H4 (cell line): ENCODE measurements around the gene PPM1N. TPM values are rescaled to one million over a fixed set of nuclear protein-coding genes. Genes with fewer than 3 reads are reported as not detected.
A peak's percentile ranks its signal among the peaks of the same experiment; 100 is the strongest.

ENCODE experiments used
- DNase-seq: peaks from one replicate; pipeline ENCODE4 v3.0.0-alpha.2; 2015; ENCODE audit warnings: low spot score
- total RNA-seq: library from RNA; depleted of rRNA; stranded (reverse); fragments of >200 nt; shearing (Covaris generic); gene quantifications from 2 replicates; pipeline ENCODE4 v1.2.3, GENCODE V29; 2014

Gene PPM1N
- total RNA-seq, 1 experiment from 2014 or later: 1.1 TPM

DNA sequence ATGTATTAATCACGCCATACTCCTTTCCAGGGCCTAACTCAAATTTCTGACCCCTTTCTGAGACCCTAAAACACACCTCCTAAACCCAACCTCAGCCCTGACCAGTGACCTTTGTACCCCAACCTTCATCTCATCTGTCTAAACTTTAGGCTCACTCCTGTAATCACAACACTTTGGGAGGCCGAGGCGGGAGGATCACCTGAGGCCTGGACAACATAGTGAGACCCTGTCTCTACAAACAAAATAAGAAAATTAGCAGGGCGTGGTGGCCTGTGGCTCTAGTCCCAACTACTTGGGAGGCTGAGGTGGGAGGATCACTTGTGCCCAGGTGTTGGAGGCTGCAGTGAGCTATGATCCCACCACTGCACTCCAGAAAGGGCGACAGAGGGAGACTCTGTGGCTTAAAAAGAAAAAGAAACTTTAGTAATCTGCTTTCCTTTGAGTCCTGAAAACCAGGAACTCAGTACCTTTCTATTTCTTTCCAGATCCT is 6.1 kb upstream of the PPM1N start:
- no peak for DNase-seq

DNA sequence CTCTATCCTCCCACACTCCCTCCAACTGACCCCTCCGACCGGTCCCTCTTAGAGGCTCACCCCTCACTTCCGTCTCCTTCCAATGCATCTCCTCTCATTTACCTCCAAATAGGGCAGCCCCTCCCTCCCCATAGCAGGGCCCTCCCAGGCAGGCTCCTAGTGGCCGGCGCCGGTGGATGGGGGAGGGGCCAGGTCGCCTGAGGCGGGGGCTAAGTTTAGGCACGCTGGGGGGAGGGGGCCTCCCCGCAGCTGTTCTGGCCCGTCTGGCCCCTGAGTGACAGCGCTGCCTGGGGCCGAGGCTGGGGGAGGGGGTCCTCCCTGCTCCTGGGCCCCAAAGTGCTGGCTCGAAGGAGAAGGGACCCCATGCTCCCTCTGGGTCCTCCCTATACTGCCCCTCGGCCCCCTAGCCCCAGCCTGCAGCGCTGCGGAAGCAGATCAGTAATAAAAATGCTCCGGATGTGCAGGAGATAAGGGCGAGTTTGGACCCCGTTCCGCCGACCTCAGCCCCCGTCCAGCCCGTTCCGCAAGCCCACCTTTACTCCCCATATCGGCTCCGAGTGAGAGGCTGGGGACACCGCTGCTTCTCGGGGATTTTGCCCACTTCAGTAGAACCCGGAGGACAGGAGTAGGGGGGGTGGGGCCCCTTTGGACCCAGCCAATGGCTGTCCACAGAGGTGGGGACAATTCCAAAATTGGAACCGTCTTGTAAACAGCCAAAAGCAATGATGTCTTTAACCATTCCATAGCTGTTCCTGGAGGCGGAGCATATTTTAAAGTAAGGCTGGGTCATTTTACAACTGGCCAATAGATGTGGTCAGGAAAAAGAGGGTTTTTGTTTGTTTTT is 5.4 kb upstream of the PPM1N start:
- DNase-seq: no peak

DNA sequence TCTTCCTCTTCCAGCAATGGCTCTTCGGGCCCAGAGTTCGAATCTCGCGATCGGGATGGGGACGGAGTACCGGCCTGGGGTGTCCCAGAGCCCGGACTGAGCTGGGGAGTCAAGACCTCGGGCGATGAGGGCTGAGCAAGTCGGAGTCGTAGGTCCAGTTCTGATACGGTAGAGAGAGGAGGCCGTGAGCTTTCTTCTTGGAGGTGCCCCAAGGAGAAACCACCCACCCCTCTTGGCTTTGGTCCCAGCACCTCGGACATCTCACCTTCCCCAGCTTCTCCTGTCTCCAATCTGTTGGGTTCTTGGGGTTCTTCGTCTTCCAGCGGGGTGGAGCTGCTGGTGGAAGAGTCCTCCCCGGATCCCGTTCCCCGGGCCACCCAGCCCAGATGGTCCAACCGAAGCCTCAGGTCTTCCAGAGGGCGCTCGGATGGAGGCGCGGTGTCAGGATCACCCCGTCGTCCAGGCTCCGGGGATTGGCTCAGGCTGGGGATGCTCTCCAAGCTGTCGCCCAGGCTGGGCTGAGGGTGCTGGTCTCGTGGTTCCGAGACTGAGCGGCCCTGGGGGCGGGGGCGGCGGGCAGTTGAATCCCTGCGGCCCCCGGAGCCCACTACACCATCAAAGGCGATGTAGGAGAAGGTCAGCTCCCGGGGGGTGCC is 3.9 kb upstream of the PPM1N start:
- DNase-seq: no peak

DNA sequence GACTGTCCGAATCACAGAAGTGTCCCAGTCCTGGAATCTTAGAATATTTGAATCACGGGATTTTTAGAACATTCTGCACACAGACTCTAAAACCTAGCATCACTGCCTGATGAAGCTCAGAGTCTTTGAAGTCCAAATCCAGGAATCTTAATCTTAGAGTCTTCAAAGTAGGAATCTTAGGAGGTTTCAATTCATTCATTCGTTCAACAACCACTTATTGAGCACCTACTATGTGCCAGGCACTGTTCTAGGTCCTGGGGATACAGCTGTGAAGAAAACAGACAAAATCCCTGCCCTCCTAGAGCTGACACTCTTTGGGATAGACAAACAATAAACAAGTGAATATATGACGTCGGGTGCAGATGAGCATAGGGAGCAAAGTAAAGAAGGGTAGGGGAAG is 3.1 kb upstream of the PPM1N start:
- DNase-seq: no peak

DNA sequence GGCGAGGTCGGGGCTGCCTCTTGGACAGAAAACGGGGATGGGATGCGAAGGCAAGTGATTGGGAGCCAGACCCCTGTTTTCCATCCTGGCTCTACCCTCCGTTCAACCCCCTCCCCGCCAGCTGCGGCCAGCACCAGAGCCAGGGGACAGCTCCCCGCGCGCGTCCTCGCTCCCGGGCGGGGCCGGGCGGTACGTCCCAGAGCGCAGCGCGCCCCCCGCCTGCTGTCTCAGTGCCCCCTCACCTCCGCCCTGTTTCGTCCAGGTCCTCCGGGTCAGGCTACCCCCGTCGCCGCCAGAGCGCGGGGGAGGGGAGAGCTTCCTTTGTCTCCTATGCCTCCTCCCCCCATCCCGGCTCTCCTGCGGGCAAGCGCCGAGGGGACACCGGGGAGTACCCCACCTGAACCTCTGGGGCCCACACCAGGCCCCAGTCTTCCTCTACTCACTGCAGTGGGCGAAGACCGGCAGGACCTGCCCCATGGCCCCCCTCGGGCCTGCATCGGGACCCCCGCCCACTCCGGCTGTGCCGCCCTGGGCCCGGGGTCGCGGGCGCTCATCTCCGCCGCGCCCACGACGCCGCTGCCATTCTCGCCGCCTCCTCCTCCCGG is 1.8 kb upstream of the PPM1N start:
- no peak for DNase-seq

DNA sequence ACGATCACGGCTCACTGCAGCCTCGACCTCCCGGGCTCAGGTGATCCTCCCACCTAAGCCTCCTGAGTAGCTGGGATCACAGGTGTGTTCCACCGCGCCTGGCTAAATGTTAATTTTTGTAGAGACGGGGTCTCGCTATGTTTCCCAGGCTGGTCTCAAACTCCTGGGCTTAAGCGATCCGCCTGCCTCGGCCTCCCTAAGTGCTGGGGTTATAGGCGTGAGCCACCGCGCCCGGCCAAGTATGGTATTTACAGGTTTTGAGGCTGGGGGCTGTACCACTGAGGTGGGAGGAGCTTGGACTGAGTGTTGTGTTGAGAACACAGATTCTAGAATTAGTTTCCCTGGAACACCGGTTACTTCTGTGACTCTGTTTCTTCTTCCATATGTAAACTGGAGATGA is 452 bp upstream of the PPM1N start:
- no peak for DNase-seq

DNA sequence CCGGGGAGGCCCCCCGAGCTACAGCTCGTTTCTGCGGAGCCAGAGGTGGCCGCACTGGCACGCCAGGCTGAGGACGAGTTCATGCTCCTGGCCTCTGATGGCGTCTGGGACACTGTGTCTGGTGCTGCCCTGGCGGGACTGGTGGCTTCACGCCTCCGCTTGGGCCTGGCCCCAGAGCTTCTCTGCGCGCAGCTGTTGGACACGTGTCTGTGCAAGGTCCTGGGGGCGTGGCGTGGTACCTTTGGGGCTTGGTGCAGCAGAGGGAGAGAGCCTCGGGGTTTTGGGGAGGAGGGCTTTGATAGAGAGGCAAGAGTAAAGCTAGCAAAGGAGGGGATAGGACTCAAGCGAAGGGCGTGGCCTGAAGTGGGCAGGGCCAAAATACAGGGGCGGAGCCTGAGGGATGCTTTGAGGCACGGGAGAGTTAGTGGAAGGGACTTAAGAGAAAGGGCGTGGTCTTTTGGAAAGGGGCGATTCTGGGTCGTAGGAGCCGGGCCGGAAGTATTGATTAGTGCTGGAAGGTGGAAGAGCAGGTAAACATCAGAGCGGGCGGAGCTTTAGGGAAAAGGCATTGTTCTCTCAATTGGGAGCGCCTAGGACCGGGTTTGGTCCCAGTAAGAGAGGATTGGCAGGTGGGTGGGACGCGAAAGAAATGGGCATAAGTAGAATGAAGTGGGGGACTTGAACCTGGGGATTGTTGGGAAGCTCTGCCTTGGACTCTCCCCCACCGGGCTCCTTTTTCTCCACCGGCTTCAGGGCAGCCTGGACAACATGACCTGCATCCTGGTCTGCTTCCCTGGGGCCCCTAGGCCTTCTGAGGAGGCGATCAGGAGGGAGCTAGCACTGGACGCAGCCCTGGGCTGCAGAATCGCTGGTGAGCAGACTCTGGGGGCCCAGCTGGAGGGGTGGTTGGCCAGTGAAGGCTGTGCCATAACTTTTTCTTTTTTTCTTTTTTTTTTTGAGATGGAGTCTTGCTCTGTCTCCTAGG is 1.2 kb downstream of the PPM1N start:
- no peak for DNase-seq

DNA sequence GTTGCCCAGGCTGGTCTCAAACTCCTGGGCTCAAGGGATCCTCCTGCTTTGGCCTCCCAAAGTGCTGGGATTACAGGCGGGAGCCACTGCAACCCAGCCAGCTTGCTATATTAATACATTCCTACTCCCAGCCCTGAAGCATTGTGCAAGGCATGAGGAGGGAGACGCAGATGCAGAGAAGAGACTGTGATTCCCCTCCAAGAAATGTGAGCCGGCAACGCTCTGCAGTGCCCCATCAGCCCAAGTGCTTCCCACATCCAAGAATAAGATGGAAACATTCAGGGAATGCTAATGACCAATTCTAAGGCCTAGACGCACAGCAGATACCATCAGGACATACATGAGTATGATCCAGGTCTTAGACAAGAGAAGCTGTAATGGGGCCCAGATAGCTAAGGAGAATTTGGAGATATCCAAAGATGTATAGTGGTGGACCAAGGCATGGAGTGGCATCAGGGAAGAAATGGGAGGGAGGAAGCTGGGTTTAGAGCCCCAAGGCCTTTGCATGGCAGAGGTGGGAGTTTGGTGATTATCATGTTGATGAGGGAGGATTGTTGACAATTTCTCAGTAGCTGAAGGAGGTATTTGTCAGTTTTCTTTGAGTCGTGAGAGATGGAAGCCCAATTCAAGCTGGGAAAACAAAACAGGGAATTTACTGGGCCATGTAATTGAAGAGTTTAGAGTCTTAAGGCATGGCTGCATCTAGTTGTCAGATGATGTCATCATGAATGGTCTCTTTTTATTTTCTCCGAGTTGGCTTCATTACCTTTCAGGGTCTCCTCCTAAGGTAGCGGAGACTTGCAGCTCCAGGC is 2.9 kb downstream of the PPM1N start:
- no peak for DNase-seq

DNA sequence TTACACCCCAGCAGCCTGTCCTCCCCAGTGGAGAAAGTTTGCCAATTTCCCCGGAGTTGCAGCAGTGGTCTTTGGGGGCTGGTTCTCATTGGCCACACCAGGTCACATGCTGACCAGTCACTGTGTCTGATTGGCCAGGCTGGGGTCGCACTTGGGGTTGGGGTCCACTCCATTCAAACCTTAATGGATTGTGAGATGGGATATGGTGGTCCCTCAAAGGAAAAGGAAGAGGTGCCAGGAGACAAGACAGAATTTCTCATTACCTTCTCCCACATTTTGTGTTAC is 3.4 kb downstream of the PPM1N start:
- DNase-seq: no peak

DNA sequence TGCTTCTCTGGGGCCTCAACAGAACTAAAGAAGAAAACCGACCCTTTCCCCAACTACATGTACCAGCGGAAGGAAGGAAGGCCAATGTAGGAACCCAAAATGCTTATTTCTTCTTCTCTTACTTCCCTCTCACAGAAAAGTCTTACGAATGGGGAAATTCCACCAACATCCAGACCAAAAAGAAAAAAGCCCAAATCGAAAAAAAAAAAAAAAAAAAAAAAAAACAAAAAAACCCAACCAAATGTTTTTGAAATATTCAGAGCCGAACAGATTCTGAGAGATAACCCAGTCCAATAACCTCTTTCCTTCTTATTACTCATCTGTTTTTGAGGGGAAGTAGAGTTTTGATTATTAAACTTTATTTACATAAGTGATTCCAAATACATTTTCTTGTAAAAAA is 3.9 kb downstream of the PPM1N start:
- DNase-seq: no peak

DNA sequence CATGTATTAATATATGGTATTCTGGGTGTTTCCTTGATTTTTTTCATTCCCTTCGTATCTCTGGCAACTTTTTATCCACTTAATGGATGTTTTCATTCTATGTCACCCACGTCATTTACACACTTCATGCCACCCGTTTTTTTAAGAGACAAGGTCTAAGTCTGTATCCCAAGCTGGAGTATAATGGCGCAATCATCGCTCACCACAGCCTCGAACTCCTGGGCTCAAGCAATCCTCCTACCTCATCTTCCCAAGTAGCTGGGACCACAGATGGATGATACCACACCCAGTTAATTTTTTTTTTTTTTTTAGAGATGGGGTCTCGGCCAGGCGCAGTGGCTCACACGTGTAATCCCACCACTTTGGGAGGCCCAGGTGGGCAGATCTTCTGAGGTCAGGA is 5.7 kb downstream of the PPM1N start:
- DNase-seq: no peak

DNA sequence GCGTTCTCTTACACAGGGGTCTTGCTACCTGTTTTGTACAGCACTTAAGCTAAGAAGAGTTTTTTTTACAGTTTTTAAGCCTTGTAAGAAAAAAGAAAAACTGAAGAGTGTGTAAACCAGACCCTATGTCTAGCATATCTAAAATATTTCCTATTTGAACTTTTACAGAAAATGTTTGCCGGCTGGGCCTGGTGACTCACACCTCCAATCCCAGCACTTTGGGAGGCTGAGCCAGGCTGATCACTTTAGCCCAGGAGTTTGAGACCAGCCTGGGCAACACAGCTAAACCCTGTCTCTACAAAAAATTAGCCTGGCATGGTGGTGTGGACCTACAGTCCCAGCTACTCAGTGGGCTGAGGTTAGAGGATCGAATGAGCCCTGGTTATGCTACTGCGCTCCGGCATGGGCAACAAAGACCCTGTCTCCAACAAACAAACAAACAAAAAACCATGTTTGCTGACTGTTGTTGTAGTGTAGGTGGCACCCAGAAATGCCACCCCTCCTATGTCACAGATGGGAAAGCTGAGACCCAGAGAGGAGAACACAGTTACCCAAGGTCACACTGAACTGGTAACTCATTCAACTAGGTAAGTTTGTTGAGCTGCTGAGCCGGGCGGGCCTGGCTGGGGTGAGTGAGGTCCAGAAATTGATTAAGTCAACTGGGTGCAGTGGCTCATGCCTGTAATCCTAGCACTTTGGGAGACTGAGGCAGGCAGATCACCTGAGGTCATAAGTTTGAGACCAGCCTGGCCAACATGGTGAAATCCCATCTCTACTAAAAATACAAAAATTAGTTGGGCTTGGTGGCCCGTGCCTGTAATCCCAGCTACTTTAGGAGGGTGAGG is 7.1 kb downstream of the PPM1N start:
- no peak for DNase-seq

DNA sequence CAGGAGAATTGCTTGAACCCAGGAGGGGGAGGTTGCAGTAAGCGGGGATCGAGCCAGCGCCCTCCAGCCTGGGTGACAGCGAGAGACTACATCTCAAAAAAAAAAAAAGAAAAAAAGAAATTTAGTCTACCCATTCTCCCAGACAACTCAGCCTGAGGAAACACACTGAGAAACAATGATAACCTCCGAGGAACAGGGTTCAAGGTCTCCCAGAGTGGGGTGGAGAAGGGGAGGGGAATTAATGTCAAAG is 7.7 kb downstream of the PPM1N start:
- DNase-seq: no peak

DNA sequence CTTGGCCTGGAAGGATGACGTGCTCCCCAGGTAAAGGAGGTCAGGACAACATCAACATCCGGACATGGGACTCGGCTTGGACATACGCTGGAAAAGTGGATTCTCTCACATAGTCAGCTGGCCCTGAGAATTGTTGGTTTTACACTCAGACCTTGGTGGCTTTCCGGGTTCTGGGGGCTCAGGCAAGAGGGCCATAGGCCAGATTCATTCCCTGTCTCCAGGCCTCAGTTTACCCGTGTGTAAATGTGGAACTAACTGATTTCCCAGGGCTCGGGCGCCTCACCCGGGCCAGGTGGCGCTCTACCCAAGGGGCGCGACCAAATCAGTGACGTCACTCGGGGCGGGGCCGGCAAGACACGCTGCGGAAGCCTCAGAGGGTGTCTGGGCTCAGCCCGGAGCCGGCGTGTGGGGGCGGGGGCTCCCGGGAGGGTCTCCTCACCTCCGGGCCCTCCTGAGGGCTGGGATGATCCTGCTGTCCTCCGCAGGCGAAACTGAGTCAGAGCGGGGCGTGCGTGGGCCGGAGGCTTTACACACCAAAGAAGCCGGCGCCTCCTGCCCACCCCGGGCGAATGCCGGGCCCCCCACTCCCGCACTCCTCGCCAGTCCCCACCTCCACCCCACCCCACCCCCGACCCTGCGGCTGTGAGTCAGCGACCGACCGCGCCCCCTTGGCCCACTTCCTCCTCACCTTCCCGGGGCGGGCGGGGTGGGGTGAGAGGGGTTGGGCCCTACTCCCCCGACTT is 8.2 kb downstream of the PPM1N start:
- DNase-seq: peak; percentile 82

DNA sequence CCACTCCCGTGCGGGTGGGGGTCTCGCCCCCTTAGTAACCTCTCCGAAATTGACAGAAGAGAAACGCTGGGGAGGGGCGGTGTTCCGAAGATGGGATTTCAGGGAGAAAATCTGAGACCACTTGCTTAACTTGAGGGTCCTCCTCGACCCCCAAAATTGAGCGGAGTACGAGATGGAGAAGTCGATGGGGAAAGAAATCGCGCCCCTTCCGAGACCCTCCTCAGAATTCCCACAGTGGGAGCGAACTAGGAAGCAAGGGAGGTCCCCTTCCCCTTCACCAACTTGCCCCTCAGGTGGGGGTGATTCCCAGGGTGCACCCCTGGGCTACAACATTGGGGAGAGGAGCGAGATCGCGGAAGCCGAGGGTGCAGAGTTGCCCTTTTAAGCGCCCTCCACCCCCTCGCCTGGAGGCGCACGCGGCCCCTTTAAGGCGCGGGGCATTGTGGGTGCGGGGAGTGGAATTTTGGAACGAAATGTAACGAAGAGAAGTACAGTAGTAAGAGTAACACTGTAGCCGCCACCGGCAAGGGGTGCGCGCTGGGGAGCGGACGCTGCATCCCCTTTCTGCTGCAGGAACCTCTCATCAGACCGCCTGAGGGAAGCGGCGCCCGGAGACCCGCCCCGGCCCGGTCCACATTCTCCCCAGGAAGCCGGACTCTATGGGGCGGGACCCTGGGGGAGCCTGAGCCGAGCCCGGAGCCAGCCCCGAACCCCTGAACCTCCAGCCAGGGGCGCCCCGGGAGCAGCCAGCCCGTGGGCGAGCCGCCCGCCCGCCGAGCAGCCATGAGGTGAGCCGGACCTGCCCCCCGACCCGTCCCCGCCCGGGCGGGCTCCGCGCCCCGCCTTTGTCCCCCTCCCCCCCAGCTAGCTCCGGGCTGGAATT is 9.0 kb downstream of the PPM1N start, which contains the start of gene VASP:
TSS of gene VASP (plus strand) at position 491 of the 883 bp plus-strand sequence. CDS start at position 784, 293 bp downstream.
- peak; percentile 83 for DNase-seq

DNA sequence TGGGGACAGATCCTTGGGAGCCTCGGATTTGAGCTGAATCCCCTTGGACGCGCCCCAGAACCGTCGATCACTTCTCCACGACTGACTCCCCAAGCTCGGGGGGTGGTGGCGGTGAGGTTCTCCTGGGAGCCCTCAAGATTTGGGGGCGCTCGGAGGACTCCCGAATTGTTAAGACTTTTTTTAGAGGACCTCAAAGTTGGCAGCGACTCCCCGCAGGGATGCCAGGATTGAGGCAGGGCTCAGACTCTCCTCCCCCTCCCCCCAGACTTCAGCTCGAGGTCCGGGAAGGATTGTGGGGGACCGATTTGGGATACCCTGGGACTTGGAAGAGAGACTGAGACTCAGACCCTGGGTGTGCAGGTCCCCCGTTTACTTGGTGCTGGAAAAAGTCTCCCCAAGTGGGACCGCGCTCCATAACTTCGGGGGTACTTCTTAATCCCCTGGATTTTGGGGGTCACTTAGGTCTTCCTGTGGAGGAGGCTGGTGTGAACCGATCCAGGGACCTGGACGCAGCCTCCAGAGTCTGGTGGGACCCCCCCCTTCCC is 9.7 kb downstream of the PPM1N start:
- no peak for DNase-seq

DNA sequence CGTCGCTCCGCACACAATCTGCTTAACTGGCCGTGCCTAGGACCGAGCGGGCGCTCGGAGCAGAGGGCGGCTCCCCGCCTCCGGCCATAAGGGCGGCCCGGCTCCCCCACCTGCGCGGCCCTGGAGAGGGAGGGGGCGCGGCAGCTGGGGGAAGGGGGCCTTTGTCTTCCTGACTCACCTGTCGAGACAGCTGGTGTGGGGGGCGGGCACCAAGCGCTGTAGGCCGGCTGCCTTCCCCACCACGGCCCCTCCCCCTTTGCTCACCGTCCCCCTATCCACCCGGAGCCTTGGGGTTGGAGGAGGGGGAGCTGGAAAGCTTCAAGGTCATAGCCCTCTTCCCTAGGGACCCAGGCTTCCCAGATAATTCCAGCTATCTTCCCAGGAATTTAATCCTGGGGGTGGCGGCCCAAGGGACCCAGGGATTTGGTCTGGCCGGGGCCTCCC is 10.2 kb downstream of the PPM1N start:
- DNase-seq: no peak
